ENCODE results near the gene CDK16.

CDK16 gene

GRCh38 chrX:47218280-47218919 is at the start of gene CDK16:
CDK16 (plus strand) TSS chrX:47218681; CDS start chrX:47223558, 4,877 bp downstream.
- peak; percentile 31 for DNase-seq

GRCh38 chrX:47169273-47169672 is 49.2 kb upstream of the CDK16 start:
- DNase-seq = no peak

GRCh38 chrX:47169726-47170515 is 48.6 kb upstream of the CDK16 start:
- DNase-seq = no peak

- DNase-seq = no peak
Observed at GRCh38 chrX:47170861-47171692, 47.4 kb upstream of the CDK16 start.

GRCh38 chrX:47171996-47172395 is 46.5 kb upstream of the CDK16 start:
- no peak for DNase-seq

- no peak for DNase-seq
Observed at GRCh38 chrX:47172549-47172948, 45.9 kb upstream of the CDK16 start.

GRCh38 chrX:47172971-47173792 is 45.3 kb upstream of the CDK16 start:
- DNase-seq = no peak

- no peak for DNase-seq
Observed at GRCh38 chrX:47174376-47174775, 44.1 kb upstream of the CDK16 start.

- DNase-seq = no peak
Observed at GRCh38 chrX:47174846-47175587, 43.5 kb upstream of the CDK16 start.

GRCh38 chrX:47175588-47175980 is 42.9 kb upstream of the CDK16 start:
- no peak for DNase-seq

GRCh38 chrX:47176101-47176740 is 42.3 kb upstream of the CDK16 start:
- no peak for DNase-seq

- DNase-seq = no peak
Observed at GRCh38 chrX:47177079-47177478, 41.4 kb upstream of the CDK16 start.

GRCh38 chrX:47178337-47178736 is 40.1 kb upstream of the CDK16 start:
- DNase-seq = no peak

GRCh38 chrX:47179221-47179927 is 39.1 kb upstream of the CDK16 start:
- no peak for DNase-seq

GRCh38 chrX:47179928-47180255 is 38.6 kb upstream of the CDK16 start:
- DNase-seq = no peak

GRCh38 chrX:47180346-47180745 is 38.1 kb upstream of the CDK16 start:
- DNase-seq = no peak

GRCh38 chrX:47181301-47181700 is 37.2 kb upstream of the CDK16 start:
- no peak for DNase-seq

GRCh38 chrX:47182106-47182700 is 36.3 kb upstream of the CDK16 start:
- DNase-seq = no peak

GRCh38 chrX:47184486-47184885 is 34.0 kb upstream of the CDK16 start:
- no peak for DNase-seq

GRCh38 chrX:47185241-47185640 is 33.2 kb upstream of the CDK16 start:
- no peak for DNase-seq

All from NCI-H2107 (cell line).